Occipital lobe (tissue), 2 donors: ENCODE data around the gene ELAPOR1. TPM values are rescaled to one million over a fixed set of nuclear protein-coding genes. Genes with fewer than 3 reads are reported as not detected.

Experiments
- DNase-seq: peaks from one replicate; lab custom pipeline; 2025; lab: John Stamatoyannopoulos, UW
- total RNA-seq: library from RNA; depleted of rRNA; stranded (reverse); fragments of >200 nt; gene quantifications from one replicate; pipeline ENCODE4 v1.2.3, GENCODE V29; 2014

The ELAPOR1 gene
- total RNA-seq, 1 donor from 2014 or later = 19.5 TPM

DNA sequence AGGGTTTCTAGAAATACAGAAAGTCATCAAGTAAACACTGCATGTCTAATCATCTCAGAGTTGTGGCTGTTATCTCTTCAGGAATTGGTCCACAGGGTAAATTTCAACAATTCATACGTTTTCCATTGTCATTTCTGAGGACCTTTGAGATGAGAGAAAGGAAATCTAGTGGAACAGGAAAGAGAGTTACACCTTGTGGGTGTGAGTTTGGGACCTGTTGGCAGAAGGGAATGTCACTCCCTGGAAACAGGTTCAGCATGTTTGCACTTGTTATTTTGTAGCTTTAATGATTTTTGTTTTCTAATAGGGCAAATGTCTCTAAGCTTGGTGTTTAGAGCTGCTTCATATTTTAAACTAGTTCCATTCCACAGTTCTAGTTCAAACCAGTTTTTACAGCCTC, 17.8 kb upstream of the ELAPOR1 start:
- no peak for DNase-seq

DNA sequence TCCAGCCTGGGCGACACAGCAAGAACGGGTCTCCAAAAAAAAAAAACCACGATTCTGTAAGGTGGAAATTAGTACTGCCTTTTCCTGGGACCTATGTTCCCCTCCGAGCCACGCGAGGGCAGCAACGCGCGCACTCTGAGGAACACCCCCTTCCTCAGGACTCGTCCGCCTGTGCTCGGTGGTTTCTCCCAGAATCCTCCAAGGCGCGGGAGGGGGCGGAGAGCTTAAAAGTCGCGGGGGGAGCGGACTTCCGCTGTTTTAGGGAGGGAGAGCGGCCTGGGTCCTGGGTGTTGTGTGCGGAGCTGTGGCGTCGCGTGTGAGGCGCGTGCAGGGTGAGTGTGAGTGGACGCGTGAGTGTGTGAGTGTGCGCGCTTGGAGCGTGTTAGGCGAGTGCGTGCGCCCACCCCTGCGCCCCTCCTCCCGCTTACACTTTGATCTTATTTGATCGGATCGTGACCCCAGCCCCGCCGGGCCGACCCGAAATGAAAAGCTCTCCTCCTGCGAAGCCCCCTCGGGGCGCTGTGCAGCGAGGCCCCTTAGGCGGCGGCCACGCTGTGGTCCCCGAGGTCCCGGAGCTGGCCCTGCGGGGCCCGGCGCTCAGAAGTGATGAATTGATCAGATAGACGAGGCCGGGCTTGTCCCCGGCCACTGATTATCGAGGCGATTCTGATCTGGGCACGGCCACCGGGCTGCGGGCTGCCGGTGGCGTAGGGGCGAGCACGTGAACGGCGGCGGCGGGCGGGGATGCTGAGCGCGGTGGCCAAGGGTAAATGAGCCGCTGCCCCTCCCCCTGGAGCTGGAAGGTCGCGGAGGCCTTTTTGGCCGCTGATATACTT, 13.8 kb upstream of the ELAPOR1 start:
- DNase-seq = peak; percentile 93

DNA sequence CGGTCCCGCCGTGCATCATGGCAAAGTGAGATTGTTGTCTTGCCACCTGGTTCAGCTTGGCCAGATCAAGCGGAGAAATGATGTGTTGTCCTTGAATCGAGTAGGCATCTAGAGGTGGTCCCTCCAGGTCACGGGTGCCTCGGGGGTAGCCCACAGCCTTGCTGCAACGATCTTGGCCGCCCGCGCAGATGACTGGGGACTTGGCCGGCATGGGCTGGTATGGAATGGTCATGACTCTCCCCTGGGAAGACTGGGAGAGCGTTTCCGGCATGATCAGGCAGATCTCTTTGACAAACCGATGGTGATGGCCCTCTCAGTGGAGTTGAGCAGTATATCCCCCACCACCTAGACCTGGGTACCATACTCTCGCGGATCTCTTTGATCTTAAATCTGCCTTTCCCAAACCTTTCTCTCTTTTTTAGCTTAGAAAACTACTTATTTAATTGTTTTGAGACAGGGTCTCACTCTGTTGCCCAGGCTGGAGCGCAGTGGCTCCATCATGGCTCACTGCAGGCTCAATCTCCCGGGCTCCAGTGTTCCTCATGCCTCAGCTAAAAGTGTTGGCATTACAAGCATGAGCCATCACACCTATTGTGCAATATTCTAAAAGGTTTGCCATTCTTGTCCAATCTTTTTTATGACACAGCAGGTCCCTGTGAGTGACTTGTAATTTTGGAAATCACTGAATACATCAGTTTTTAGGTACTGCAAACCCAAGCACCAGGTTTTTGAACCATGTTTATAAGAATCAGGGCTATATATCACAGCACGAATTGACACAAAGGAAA, 9.4 kb upstream of the ELAPOR1 start:
- DNase-seq = no peak

DNA sequence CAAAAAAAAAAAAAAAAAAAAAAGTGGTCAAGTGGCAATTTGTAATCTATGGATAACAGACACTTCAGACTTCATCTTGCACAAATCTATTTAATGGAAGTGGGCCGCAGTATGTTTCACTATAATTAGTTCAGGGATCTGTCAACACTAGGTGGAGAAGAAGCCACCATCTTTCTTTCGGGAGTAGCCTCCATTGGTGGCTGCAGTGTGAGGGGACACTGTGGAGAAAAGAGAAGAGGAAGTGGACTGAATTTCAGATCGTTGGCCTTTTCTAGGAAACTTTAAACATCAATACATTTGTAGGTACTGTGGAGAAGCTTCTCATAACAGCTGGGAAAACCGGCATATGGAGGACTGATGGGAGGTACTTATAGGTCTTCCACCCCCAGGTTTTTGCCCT, 8.0 kb upstream of the ELAPOR1 start:
- no peak for DNase-seq

DNA sequence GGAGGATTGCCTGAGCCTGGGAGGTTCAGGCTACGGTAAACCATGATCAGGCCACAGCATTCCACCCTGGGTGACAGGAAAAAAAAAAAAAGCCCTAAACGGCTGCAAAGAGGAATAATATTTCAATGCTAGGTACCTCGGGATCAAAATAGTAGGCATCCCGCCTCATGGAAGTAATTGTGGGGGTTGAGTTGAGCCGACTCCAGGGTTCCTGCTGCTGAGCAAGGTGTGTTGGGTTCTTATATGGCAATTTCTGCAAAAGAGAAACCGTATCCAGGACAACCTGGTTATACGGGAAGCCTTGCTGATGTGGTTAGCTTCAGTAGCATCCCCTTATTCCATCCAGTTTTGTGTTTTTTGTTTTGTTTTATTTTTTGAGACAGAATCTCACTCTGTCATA, 6.1 kb upstream of the ELAPOR1 start:
- no peak for DNase-seq

DNA sequence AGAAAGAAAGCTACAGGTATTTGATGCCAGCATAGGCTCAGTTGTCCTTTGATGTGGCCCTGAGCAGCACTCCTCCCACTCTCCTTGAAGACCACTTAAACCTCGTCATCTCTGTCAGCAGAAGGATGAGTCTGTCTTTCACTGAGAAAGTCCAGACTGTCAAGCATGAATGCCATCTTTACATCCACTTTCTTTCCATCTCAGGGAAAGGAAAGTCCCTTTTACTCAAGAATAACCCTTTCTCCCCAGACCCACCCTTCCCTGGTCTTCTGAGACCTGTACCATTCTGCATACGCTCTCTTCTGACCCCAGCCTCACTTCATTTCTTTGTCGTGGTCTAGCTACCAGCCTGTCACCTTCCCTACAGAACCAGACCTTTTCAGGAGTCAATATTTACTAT, 4.0 kb upstream of the ELAPOR1 start:
- no peak for DNase-seq

DNA sequence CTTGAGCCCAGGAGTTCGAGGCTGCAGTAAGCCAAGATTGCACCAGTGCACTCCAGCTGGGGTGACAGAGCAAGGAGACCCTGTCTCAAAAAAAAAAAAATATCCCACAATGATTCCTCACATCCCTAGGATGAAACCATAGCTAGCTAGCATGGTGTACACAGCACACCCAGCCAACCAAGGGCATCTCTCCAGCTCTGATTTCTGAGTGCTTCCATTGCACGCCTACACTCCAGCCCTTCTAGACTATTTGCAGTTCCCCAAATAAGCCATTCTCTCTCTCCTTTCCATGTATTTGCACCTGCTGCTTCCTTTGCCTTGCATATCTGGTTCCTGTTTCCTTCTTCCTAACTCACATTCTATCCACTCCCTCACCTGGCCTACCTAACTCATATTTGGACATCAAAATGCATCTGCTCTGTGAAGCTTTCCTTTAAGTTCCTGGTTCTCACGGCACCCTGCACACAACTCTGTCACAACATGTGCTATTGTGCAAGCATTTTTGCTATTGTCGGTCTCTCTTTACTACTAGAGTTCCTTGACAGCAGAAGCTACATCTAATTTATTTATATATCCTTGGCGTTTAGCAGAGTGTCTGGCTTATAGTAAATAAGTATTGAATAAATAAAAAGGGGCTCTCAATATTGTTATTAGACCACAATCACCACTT, 2.4 kb upstream of the ELAPOR1 start:
- no peak for DNase-seq

DNA sequence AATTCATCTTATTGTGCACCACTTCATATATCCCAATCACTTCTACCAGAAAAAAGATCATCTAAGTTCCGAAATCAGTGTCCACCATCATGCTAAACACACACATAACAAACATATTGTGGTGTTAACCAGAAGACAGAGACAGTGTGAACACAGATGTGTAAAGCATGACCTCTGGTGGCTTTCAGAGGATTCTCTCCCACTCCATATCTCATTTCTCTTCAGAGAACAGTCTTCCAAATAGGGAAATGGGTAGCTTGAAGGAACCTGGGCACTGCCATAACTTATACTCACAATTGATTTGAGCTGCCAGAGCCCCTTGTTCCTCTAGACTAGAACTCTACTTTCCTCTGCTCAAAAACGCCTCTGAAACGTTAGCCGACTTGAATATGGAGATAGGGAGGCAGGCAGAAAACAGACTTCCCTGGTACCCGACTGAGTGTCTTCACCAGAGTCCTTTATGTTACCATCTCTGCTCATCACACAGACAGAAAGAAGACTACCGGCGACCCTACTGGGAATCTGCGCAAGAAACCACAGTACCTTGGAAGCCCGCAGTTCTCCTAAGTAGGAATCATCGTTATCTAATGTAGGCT, 1.8 kb upstream of the ELAPOR1 start:
- no peak for DNase-seq

DNA sequence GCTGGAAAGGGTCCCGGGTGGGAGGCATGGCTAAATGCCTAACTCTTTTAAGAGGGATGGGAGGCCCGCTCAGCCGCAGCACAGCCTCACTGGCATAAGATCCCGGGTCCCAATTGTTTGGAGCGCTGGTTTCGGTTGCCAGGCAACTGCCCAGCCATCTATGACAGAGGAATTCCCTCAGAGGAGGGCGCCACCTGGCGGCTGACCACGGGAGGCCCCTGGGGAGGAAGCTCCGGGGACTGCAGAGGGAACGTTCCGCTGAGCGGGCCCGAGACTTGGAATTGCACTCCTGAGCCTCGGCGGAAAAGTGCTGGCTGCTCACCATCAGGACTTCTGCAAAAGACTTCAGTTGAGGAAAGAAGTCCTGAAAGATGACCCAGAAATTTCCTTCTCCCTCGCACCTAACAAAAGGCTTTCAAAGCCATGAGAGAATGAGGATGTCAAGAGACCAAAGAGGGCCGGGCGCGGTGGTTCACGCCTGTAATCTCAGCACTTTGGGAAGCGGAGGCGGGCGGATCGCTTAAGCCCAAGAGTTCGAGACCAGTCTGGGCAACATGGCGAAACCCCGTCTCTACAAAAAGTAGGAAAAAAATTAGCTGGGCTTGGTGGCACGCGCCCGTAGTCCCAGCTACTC, 1.1 kb upstream of the ELAPOR1 start:
- peak; percentile 80 for DNase-seq

DNA sequence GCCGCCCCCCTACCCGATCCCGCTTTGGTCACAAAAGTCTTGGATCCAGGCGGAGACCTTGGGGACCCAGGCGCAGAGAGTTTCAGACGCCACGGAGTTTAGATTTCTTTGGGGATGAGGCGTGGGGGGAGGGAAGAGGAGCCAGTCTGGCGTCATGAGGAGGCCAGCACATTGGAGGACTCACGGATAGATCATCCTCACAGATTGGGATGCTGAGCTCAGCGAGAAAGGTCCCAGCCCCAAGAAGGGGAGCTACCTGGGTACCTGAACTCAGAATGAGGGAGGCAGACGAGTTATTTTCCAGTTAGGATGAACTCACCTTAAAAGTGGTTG, 393 bp downstream of the ELAPOR1 start:
- DNase-seq = peak; percentile 64

DNA sequence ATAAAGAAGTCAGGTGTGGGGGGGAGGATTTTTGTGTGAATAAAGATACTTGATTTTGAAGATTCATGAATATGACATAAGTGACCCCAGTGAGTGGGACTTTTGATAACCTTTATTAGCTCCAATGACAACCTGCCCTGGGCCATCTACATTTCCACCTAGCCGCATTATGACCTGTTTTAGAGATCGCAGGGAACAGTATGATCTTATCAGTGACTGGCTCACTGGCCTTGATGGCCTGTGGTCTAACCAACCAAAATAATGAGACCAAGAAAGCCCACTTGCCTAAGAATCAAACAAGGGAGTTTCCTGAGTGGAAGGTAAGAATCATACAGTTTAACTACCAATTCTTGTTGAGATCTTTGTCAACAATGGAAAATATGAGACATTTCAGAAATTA, 1.8 kb downstream of the ELAPOR1 start:
- no peak for DNase-seq

DNA sequence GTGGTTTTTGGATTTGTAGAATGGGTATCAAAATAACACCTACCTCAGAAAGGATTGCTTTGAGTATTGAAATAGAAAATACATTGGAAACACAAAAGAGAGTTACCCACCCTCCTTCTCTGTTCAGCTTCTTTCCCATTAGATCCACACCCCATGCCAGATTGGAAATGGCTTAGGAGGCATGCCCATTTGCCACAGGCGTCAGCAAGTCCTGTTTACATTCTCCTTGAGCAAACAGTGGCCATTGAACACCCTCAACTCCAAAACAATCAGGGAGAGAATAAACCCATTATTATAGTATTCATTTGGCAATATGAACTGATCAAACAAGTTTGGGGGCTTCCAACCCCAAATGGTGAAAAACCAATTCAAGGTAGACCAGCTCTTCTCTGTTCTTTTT, 2.4 kb downstream of the ELAPOR1 start:
- DNase-seq = no peak

DNA sequence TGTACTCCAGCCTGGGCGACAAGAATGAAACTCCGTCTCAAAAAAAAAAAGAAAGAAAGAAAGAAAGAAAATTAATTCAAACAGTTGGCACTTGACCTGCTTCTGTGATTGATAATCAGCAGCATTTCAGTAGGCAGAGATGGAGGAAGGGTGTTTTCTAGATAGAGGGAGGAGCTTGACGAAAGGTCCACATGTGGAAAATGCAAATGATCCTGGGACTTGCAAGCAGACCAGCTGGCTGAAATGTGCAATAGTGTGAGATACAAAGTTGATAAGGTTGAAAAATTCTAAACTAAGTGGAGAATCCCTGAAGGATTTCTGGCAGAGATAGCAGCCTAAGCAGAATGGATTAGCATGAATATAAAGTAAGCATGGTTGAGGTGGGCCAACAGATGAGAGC, 4.2 kb downstream of the ELAPOR1 start:
- DNase-seq = no peak

DNA sequence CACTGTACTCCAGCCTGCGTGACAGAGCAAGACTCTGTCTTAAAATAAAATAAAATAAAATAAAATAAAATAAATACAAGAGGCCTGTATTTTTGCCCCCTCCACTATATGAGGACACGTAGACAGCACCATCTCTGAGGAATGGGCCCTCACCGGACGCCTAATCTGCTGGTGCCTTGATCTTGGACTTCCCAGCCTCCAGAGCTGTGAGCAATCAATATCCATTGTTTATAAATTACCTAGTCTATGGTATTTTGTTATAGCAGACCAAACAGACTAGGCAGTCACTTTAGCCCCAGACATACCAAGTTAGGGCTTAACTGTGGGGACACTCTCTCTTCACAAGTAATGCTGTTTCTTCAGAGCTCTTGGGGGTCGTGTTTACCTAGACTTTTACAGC, 6.4 kb downstream of the ELAPOR1 start:
- DNase-seq = no peak

DNA sequence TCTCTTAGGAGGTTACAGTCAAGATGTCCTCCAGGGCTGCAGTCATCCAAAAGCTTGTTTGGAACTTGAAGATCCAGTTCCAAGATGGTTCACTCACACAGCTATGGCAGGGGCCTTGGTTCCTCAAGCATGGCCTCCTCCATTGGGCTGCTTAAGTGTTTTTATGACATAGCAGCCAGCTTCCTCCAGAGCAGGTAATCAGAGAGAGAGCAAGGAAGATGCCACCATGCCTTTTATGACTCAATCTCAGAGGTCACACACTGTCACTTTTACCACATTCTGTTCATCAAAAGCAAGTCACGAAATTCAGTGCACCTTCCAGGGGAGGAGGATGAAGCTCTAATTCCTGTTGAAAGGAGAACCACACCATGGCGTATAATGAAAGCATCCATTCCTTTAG, 17.1 kb downstream of the ELAPOR1 start:
- DNase-seq = no peak

DNA sequence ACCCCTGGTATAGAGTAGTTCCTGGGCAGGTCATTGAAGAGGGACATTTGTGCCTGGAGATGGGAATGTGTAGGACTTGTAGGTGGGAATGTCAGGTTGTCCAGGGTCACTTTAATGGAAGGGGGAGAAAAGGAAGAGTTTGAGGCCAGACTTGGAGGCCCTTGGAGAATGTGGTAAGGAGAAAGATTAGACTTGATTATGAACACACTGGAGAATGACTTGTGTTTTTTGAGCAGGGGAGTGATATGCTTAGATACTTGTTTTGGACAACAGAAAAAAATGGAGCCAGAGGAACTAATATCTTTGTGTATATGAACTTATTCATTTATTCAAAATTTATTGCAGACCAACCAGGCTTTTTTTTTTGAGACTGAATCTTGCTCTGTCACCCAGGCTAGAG, 17.9 kb downstream of the ELAPOR1 start:
- DNase-seq = no peak

DNA sequence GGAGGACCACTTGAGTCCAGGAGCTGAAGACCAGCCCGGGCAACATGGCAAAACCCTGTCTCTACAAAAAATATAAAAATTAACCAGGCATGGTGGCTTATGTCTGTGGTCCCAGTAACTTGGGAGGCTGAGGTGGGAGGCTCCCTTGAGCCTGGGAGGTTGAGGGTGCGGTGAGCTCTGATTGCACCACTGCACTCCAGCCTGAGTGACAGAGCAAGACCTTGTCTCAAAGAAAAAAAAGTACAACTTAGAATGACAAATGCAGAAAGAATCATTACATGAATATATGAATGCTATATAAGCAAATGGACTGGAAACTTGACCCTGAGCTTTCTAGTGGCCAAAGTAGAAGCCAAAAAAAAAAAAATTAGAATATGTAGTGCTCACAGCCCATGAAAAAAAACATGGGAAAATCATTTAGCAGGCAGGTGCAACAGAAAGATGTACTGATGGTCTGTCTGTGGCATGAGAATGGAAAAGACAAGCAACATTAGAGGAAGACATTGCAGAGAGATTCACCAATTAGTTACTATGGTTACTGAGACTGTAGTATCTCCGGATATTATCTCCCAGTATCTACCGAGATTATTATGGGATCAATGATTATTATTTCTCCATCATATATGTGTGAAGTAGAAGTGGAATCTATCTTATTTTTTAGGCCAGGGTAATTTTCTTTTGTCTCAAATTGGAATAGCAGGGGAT, 19.2 kb downstream of the ELAPOR1 start:
- no peak for DNase-seq

DNA sequence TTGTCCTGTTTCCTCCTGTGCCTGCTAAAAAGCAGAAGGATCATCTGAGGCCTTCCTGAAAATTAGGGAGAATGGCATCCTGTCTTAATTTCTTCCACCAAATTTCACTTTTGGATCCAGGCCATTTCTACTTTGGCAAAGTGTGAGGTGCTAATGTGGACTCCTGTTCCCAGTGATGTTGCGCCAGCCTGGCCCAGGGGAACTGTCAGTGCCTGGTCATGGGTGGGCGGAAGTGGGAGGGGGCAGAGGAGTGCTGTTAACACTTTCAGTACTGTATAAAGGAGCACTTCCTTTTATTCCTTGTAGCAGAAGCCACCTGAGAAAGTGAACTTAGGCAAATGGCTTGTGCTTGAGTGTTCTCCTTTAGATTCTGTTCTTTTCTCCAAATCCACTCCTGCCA, 19.9 kb downstream of the ELAPOR1 start:
- peak; percentile 48 for DNase-seq

DNA sequence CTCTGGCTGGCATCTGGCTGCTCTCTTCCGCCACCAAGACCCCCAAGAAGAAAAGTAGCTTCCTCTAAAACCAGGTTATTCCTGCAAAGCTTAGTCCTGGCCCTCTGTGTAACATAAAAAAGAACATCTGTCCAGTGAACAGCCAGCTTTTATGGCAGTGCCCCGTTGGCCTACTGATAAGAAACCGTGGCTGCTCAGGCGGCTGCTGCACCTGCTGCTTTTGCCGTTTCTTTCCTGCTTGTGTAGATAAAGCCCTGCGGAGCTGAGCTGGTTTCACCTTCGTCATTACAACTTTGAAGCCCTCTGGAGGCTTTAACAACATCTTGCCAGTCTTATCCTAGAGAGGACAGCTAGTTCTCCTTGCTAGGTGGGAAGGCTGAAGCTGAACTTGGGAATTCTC, 20.5 kb downstream of the ELAPOR1 start:
- no peak for DNase-seq

DNA sequence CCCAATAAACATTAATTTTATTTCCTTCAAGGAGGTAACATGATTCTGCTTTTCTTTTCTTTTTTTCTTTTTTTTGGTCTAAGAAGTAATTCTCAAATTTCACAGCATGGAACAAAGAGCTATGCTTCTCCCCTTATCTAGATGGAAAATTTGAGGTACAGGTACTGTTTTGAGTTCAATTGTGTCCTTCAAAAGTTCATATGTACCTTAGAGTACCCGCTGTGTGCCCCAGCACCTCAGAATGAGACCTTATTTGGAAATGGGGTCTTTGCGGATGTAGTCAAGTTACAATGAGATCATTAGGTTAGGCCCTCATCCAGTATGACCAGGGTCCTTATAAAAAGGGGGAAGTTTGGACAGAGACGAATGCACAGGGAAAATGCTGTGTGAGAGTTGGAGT, 22.0 kb downstream of the ELAPOR1 start:
- no peak for DNase-seq

DNA sequence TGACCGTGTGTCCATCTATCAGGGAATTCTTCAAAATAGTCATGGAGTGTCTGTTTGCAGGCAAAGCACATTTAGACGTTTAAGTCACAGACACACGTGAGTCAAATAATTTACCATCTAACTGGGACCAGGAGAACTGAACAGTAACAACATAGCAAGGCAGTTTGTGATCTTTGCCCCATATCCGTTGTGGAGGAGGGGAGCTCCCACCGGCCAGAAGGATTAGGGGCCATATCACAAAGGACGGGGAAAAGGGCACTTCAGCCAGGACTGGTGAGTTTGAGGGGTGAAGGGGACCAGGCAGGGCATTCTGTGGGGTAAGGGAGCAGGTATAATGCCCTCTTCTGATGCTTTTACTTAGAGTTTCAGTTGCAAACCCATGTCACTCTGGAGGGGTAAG, 22.9 kb downstream of the ELAPOR1 start:
- DNase-seq = no peak
